Measurements from ENCODE around the gene PRR7. TPM values are rescaled to one million over a fixed set of nuclear protein-coding genes. Genes with fewer than 3 reads are reported as not detected.

PRR7 gene
- total RNA-seq, 4 donors from 2014 or later = 1.4 to 4.7 (median 4.2) TPM

DNA sequence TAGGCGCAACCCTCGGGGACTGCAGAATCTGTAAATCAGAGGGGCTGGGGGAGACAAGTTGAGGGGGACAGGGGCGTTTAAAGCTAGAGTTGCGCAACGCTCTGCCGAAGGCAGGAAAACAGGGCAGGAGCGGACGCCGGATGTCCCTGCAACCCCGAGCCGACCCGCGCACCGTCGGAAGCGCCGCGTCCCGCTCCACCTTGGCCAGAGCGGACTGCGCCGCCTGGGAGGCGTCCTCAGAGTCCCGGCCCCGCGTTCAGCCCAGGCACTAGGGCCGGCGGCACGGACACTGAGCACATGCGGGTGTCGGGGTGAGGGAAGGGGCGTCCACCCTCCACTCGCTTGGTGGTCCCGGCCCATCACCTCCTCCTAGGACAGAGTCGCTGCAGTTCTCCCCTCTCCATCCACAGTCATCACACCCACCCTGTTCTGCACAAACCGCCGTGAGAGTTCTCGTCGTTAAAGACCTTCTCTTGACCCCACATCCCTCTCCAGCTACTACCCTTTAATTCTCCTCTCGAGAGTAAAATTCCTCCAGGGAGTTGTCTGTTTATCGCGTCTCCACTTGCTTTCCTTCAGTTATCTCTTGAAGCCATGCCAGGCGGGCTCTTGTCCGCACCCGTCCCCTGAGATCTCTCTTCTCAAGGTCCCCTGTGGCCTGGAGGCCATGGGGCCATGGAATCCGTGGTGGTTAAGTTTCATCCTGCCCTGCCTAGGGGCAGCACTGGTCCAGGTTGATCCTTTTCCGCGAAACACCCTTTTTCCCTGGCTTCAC lies 51.6 kb downstream of the PRR7 start:
- intact Hi-C loops (cut with DNase I) = loop anchor here (2.0 kb wide), 1 partner anchor 41 kb away; no protein-coding TSS in a partner anchor
- no peaks in the 10 kb centered on the region for H3K9me3 ChIP-seq
- H3K4me1 ChIP-seq = peaks cover 19 to 45% of the 10 kb centered on the region in 2 donors
- no peaks in the 10 kb centered on the region for H3K27me3 ChIP-seq
- TF ChIP-seq, protein P1, sequence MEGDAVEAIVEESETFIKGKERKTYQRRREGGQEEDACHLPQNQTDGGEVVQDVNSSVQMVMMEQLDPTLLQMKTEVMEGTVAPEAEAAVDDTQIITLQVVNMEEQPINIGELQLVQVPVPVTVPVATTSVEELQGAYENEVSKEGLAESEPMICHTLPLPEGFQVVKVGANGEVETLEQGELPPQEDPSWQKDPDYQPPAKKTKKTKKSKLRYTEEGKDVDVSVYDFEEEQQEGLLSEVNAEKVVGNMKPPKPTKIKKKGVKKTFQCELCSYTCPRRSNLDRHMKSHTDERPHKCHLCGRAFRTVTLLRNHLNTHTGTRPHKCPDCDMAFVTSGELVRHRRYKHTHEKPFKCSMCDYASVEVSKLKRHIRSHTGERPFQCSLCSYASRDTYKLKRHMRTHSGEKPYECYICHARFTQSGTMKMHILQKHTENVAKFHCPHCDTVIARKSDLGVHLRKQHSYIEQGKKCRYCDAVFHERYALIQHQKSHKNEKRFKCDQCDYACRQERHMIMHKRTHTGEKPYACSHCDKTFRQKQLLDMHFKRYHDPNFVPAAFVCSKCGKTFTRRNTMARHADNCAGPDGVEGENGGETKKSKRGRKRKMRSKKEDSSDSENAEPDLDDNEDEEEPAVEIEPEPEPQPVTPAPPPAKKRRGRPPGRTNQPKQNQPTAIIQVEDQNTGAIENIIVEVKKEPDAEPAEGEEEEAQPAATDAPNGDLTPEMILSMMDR (IDR thresholded peaks at IDR 0.05) = no peak
- no peak for TF ChIP-seq POLR2A (IDR thresholded peaks at IDR 0.05)
- WGBS, 2 donors = 17 to 22% methylated on average over 31 to 42 of the region's 48 CpGs
- H3K36me3 ChIP-seq = no peaks in the 10 kb centered on the region
- H3K4me3 ChIP-seq (replicated peaks in 1 of 3) = peak overlapping the region in 1 of 3 donors; percentile 73
- peak; percentile 39 to 42 for DNase-seq
- peak overlapping the region in 2 of 3 donors; percentile 40 to 84 for H3K27ac ChIP-seq

DNA sequence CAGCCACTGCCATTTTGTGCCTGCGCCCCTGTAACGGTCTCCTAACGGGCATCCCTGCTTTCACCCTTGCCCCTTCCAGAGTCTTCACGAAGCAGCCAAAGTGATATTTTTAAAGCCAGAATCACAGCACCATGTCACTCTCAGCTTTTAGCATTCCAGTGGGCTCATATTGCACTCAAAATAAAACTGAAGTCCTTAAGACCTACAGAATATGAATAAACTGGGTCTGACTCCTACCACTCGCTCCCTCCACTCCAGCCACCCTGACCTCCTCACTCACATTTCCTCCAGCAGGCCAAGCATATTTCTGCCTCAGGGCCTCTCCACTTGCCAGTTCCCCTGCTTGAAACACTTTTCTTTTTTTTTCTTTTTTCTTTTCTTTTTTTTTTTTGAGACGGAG lies 53.2 kb downstream of the PRR7 start:
- WGBS, 2 donors = 73 to 90% methylated on average over 6 of the region's 6 CpGs
- H3K36me3 ChIP-seq = no peaks in the 10 kb centered on the region
- DNase-seq = no peak
- H3K4me1 ChIP-seq = peaks cover 10 to 28% of the 10 kb centered on the region in 2 donors
- H3K9me3 ChIP-seq = no peaks in the 10 kb centered on the region
- intact Hi-C loops (cut with DNase I) = loop anchor here (2.0 to 10.0 kb wide), 4 partner anchors 43 to 385 kb away; no protein-coding TSS in a partner anchor
- H3K27ac ChIP-seq = no peak overlapping the region
- H3K4me3 ChIP-seq (replicated peaks in 1 of 3) = no peak overlapping the region
- no peaks in the 10 kb centered on the region for H3K27me3 ChIP-seq
- no peak for TF ChIP-seq POLR2A (IDR thresholded peaks at IDR 0.05)
- TF ChIP-seq, protein P1 (IDR thresholded peaks at IDR 0.05) = no peak

DNA sequence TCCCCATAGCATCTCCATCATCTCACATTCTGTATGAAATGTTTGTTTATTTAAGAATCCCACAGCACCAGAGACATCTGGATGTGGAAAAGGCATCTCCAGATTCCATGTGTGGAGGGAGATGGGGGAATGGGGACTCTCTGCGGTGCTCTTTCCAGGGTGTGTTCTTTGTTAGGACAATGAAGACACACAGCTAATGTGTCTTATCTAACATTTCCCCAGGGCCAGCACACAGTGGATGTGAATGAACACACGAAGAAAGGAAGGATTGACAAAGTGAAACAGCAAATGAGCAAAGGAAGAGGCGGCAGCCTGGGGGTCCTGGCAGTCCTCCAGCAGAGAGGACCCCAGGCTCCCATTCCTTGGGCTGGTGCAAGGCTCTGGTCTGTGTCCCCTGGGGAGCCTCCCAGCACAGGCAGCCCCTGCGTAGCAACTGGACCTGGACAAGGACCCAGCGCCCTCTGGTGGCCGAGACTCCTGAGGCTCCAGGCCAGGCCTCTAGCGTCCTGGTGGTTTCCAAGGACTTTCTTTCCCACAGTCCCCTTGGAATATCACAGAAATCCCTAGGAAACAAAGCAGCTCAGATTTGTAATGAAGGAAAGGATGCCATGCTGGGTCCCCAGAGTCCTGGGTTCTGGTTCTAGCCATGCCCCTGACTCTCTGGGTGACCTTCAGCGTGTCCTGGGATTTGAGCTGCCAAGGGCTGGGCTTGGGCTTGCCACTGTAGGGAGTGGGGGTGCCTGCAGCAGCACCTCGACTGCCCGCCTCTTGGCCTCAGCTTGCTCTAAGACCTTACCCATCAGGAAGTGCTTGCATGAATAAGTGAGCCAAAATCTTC lies 54.3 kb downstream of the PRR7 start:
- Histone ChIP-seq H3K27ac (no peak overlapping the region), H3K9me3 (no peaks in the 10 kb centered on the region), H3K4me3 (replicated peaks in 1 of 3) (no peak overlapping the region), H3K36me3 (no peaks in the 10 kb centered on the region), H3K4me1 (peaks cover 5 to 17% of the 10 kb centered on the region in 2 donors), H3K27me3 (no peaks in the 10 kb centered on the region)
- 22 to 26% methylated on average over 6 to 10 of the region's 10 CpGs for WGBS, 2 donors
- intact Hi-C loops (cut with DNase I) = loop anchor here (5.0 to 10.0 kb wide), 3 partner anchors 109 to 386 kb away; no protein-coding TSS in a partner anchor
- TF ChIP-seq, protein P1 (IDR thresholded peaks at IDR 0.05) = peak; percentile 81 to 94 (median 88)
- no peak for TF ChIP-seq POLR2A (IDR thresholded peaks at IDR 0.05)
- DNase-seq = peak; percentile 91

DNA sequence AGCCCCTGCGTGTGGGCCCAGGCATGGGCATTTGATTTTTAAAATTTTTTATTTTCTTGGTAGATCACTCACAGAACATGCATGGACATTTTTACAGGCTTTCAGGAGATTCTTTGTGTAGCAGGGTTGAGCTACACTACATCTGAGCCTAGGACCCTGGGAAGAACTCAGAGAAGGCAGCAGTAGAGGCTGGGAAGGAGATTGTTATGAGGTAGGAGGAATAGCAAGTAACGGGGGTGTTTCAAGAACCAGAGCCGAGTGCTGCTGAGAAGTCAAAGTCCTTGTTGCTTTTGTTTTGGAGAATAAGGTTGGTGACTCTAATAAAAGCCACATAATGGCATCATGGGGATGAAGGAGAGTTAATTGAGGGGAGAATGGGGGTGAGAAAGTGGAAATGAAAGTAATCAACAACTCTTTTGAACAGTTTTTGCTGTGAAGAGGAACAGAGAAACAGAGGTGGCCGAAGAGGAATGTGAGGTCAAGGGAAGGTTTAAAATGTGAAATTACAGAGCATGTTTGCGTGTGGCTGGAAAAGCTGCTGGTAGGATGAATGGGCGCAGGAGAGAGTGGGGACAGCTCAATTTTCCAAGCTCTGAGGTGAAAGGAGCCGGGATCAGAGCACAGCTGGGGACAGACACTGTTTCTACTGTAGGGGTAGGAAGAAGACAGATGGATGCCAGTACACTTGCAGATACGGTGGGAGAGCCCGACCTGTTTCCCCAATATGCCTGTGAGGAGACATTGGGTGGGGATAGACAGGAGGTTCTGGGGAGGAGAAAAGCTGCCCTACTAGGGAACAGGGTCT lies 55.5 kb downstream of the PRR7 start:
- H3K36me3 ChIP-seq = no peaks in the 10 kb centered on the region
- peaks cover 0 to 9% of the 10 kb centered on the region in 2 donors for H3K4me1 ChIP-seq
- intact Hi-C loops (cut with DNase I) = loop anchor here (5.0 to 10.0 kb wide), 3 partner anchors 110 to 387 kb away; no protein-coding TSS in a partner anchor
- TF ChIP-seq, protein P1 (IDR thresholded peaks at IDR 0.05) = no peak
- WGBS, 2 donors = 68 to 71% methylated on average over 9 of the region's 9 CpGs
- no peaks in the 10 kb centered on the region for H3K27me3 ChIP-seq
- no peaks in the 10 kb centered on the region for H3K9me3 ChIP-seq
- no peak overlapping the region for H3K27ac ChIP-seq
- no peak for DNase-seq
- no peak overlapping the region for H3K4me3 ChIP-seq (replicated peaks in 1 of 3)

Measured in thyroid gland (tissue), 4 donors.